CD14-positive monocyte (primary cell): ENCODE data around the gene FLT1. TPM values are rescaled to one million over a fixed set of nuclear protein-coding genes. Genes with fewer than 3 reads are reported as not detected.
A peak's percentile ranks its signal among the peaks of the same experiment; 100 is the strongest.

ENCODE experiments used
- DNase-seq, 3 donors: peaks; one replicate each; pipeline ENCODE4 v3.0.0-alpha.2; 2011 to 2022
- H2AFZ ChIP-seq: 2 replicates; pipeline ENCODE4 v1.6.0; 2012; ENCODE audit warnings: mild to moderate bottlenecking, low read depth, low read length, inconsistent platforms; ENCODE audit not compliant: insufficient read depth, poor library complexity, severe bottlenecking
- H3K27ac ChIP-seq, 2 donors: 1 replicate in 1 of 2; 2 replicates in 1 of 2; pipeline ENCODE4 v1.5.1; 2012 to 2013; ENCODE audit warnings: low read length in 2 of 2, control low read depth in 1 of 2, inconsistent platforms in 1 of 2, low read depth in 1 of 2, mild to moderate bottlenecking in 1 of 2
- H3K27me3 ChIP-seq, 2 donors: one replicate each; pipeline versions ENCODE4 v1.6.0 to v1.6.1; 2011 to 2013; ENCODE audit warnings: low read length in 2 of 2; ENCODE audit not compliant: control insufficient read depth in 2 of 2, insufficient read depth in 2 of 2
- H3K36me3 ChIP-seq, 2 donors: replicated peaks in 1 of 2; 1 replicate in 1 of 2; 2 replicates in 1 of 2; pipeline versions ENCODE4 v1.5.1 to v1.6.1; 2012 to 2013; ENCODE audit warnings: low read length in 2 of 2, control low read depth in 1 of 2, inconsistent platforms in 1 of 2, mild to moderate bottlenecking in 1 of 2; ENCODE audit not compliant: insufficient read depth in 2 of 2, control insufficient read depth in 1 of 2
- H3K4me1 ChIP-seq, 2 donors: 1 replicate in 1 of 2; 2 replicates in 1 of 2; pipeline versions ENCODE4 v1.5.1 to v1.6.1; 2012 to 2013; ENCODE audit warnings: low read length in 2 of 2, control low read depth in 1 of 2, inconsistent platforms in 1 of 2, mild to moderate bottlenecking in 1 of 2, moderate library complexity in 1 of 2; ENCODE audit not compliant: insufficient read depth in 2 of 2, control insufficient read depth in 1 of 2
- H3K4me2 ChIP-seq: replicated peaks from 2 replicates; pipeline ENCODE3; 2012; ENCODE audit warnings: low read length, moderate library complexity, mild to moderate bottlenecking; ENCODE audit not compliant: poor library complexity, severe bottlenecking; ENCODE audit errors: extremely low read depth
- H3K4me3 ChIP-seq, 3 experiments: fragments of 200-600 bp in 1 of 3; sonication (generic) in 1 of 3; replicated peaks in 1 of 3; 1 replicate in 2 of 3; 2 replicates in 1 of 3; pipeline ENCODE4 v1.5.1; 2011 to 2013; ENCODE audit warnings: low read length in 3 of 3, mild to moderate bottlenecking in 3 of 3, control low read depth in 2 of 3, low read depth in 2 of 3, inconsistent platforms in 1 of 3, moderate library complexity in 1 of 3
- H3K79me2 ChIP-seq: 2 replicates; pipeline ENCODE4 v1.6.0; 2012; ENCODE audit warnings: mild to moderate bottlenecking, control low read depth, inconsistent platforms, low read length, moderate library complexity; ENCODE audit not compliant: insufficient read depth
- H3K9ac ChIP-seq: 2 replicates; pipeline ENCODE4 v1.6.0; 2017; ENCODE audit warnings: low read length, mild to moderate bottlenecking; ENCODE audit not compliant: insufficient read depth, poor library complexity, severe bottlenecking
- H3K9me3 ChIP-seq, 2 donors: replicated peaks in 1 of 2; 1 replicate in 1 of 2; 2 replicates in 1 of 2; pipeline versions ENCODE4 v1.5.1 to v1.6.1; 2012 to 2013; ENCODE audit warnings: low read length in 2 of 2, control low read depth in 1 of 2; ENCODE audit not compliant: control insufficient read depth in 1 of 2, insufficient read depth in 1 of 2
- H4K20me1 ChIP-seq: 2 replicates; pipeline ENCODE4 v1.6.0; 2012; ENCODE audit warnings: mild to moderate bottlenecking, low read length, control low read depth, moderate library complexity; ENCODE audit not compliant: insufficient read depth
- H3K27ac Mint-ChIP-seq, 7 donors: one replicate each; pipeline ENCODE4 v1.8.0; 2020; ENCODE audit warnings: mild to moderate bottlenecking in 7 of 7, mixed read lengths in 7 of 7, moderate library complexity in 6 of 7, inconsistent platforms in 2 of 7
- H3K27me3 Mint-ChIP-seq, 3 donors: one replicate each; pipeline ENCODE4 v1.8.0; 2021 to 2022; ENCODE audit warnings: low read depth in 3 of 3, mild to moderate bottlenecking in 3 of 3, mixed read lengths in 3 of 3, moderate library complexity in 3 of 3, inconsistent platforms in 1 of 3
- H3K36me3 Mint-ChIP-seq, 2 donors: one replicate each; pipeline ENCODE4 v1.8.0; 2020; ENCODE audit warnings: mixed read lengths in 2 of 2, inconsistent platforms in 1 of 2, mild to moderate bottlenecking in 1 of 2
- H3K4me1 Mint-ChIP-seq: one replicate; pipeline ENCODE4 v1.8.0; 2020; ENCODE audit warnings: mild to moderate bottlenecking, mixed read lengths
- H3K4me3 Mint-ChIP-seq, 2 donors: one replicate each; pipeline ENCODE4 v1.8.0; 2020; ENCODE audit warnings: mild to moderate bottlenecking in 2 of 2, mixed read lengths in 2 of 2, moderate library complexity in 1 of 2
- H3K9me3 Mint-ChIP-seq, 7 donors: one replicate each; pipeline ENCODE4 v1.8.0; 2020 to 2022; ENCODE audit warnings: mixed read lengths in 7 of 7, mild to moderate bottlenecking in 6 of 7, moderate library complexity in 6 of 7, inconsistent platforms in 2 of 7
- CTCF ChIP-seq: fragments of 200-600 bp; IDR thresholded peaks from one replicate; pipeline ENCODE4 v1.8.0; 2022; ENCODE audit warnings: antibody characterized with exemption, mild to moderate bottlenecking
- WGBS: methylation state at CpG from one replicate; pipeline ENCODE4 v1.1.5; 2013; ENCODE audit warnings: missing lambda C conversion rate; ENCODE audit not compliant: insufficient coverage; 5-methylcytosine and 5-hydroxymethylcytosine counted together
- intact Hi-C, 2 donors: fragments of 100-400 bp; cut with micrococcal nuclease; formaldehyde crosslinking; loops; one replicate each; pipeline versions ENCODE4 v1.15.0 to v1.15.1; 2023
- polyA plus RNA-seq, 3 donors: library from polyadenylated mRNA; depleted of rRNA in 1 of 3; unstranded in 2 of 3; stranded (reverse) in 1 of 3; fragments of 300-500 nt in 2 of 3; fragments of >200 nt in 1 of 3; fragmentation: Illumina TruSeq in 2 of 3; gene quantifications; 1 replicate in 2 of 3; 2 replicates in 1 of 3; pipeline ENCODE4 v1.2.3, GENCODE V29; 2012 to 2021

The FLT1 gene
- polyA plus RNA-seq, 3 donors = 0.28 TPM; not detected in 2

- intact Hi-C loops = no loop called here
- H3K9me3 ChIP-seq = peaks cover 0 to 6% of the 10 kb centered on the region in 2 donors
- peak in 1 of 3 donors; percentile 25 for DNase-seq
- Mint-ChIP-seq H3K9me3 (peaks cover 0 to 4% (median under 1%) of the 10 kb centered on the region in 7 donors), H3K4me3 (peak overlapping the region in 1 of 2 donors; percentile 48), H3K27me3 (peaks cover 48 to 61% (median 54%) of the 10 kb centered on the region in 3 donors), H3K4me1 (peaks cover 36% of the 10 kb centered on the region), H3K36me3 (peaks cover 0 to 7% of the 10 kb centered on the region in 2 donors), H3K27ac (peak overlapping the region in 1 of 7 donors; percentile 18)
- H3K27ac ChIP-seq = no peak overlapping the region
- TF ChIP-seq CTCF = no peak
- no peak overlapping the region for H2AFZ ChIP-seq
- H3K79me2 ChIP-seq = no peaks in the 10 kb centered on the region
- H3K4me2 ChIP-seq = no peak overlapping the region
- WGBS = 85% methylated on average over 4 of the region's 9 CpGs
- no peak overlapping the region for H3K9ac ChIP-seq
- peaks cover 26 to 27% of the 10 kb centered on the region in 2 donors for H3K4me1 ChIP-seq
- H3K4me3 ChIP-seq = no peak overlapping the region
- H4K20me1 ChIP-seq = no peaks in the 10 kb centered on the region
- H3K27me3 ChIP-seq = peaks cover 51 to 54% of the 10 kb centered on the region in 2 donors
- no peaks in the 10 kb centered on the region for H3K36me3 ChIP-seq
Measured at GRCh38 chr13:28488376-28489005, 6.4 kb downstream of the FLT1 start.

DNA sequence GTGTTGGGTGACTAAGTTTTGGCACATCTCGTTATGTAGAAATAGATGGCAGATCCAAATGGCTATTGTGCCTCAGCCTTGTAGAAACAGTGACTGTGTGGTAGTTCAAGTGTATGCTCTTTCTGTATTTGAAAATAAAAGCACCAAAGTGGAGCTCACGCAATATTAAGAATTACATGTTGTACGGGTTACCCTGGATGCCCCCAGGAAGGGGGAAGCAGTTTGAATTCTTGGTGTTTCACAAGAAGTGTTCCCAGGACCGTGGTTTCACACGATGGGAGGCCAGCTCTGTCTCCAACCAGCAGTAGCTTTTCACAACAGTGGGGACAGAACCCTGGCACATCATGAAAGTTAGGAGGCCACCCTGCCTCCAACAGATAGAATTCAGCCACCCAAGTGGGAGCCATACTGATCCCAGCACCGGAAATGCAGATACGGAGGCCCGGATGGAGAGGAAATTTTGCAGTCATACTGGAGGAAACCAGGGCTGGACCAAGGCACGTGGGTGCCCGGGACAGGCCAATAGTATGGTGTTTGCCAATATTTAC is 8.9 kb downstream of the FLT1 start:
- Histone ChIP-seq H3K36me3 (no peaks in the 10 kb centered on the region), H3K4me1 (peaks cover 23 to 26% of the 10 kb centered on the region in 2 donors), H3K4me3 (no peak overlapping the region), H4K20me1 (no peaks in the 10 kb centered on the region), H2AFZ (no peak overlapping the region), H3K9me3 (no peaks in the 10 kb centered on the region), H3K9ac (no peak overlapping the region), H3K27ac (no peak overlapping the region), H3K27me3 (peaks cover 34 to 39% of the 10 kb centered on the region in 2 donors), H3K4me2 (no peak overlapping the region), H3K79me2 (no peaks in the 10 kb centered on the region)
- H3K36me3 Mint-ChIP-seq = peaks cover 0 to 5% of the 10 kb centered on the region in 2 donors
- H3K4me1 Mint-ChIP-seq = peaks cover 32% of the 10 kb centered on the region
- intact Hi-C loops = no loop called here
- peaks cover 26 to 49% (median 33%) of the 10 kb centered on the region in 3 donors for H3K27me3 Mint-ChIP-seq
- TF ChIP-seq CTCF = no peak
- peak; percentile 12 to 54 (median 31) for DNase-seq
- peak overlapping the region in 3 of 7 donors; percentile 15 to 64 (median 57) for H3K27ac Mint-ChIP-seq
- peak overlapping the region in 1 of 2 donors; percentile 42 for H3K4me3 Mint-ChIP-seq
- 44% methylated on average over 9 of the region's 10 CpGs for WGBS
- peaks cover 0 to 2% (median 0%) of the 10 kb centered on the region in 7 donors for H3K9me3 Mint-ChIP-seq
